AG08395 (cell line): Measurements from ENCODE around the gene PLCB2.

Experiments
- DNase-seq: peaks from one replicate; pipeline ENCODE4 v3.0.0; 2012; ENCODE audit warnings: mixed read lengths, low spot score

PLCB2 gene, protein sequence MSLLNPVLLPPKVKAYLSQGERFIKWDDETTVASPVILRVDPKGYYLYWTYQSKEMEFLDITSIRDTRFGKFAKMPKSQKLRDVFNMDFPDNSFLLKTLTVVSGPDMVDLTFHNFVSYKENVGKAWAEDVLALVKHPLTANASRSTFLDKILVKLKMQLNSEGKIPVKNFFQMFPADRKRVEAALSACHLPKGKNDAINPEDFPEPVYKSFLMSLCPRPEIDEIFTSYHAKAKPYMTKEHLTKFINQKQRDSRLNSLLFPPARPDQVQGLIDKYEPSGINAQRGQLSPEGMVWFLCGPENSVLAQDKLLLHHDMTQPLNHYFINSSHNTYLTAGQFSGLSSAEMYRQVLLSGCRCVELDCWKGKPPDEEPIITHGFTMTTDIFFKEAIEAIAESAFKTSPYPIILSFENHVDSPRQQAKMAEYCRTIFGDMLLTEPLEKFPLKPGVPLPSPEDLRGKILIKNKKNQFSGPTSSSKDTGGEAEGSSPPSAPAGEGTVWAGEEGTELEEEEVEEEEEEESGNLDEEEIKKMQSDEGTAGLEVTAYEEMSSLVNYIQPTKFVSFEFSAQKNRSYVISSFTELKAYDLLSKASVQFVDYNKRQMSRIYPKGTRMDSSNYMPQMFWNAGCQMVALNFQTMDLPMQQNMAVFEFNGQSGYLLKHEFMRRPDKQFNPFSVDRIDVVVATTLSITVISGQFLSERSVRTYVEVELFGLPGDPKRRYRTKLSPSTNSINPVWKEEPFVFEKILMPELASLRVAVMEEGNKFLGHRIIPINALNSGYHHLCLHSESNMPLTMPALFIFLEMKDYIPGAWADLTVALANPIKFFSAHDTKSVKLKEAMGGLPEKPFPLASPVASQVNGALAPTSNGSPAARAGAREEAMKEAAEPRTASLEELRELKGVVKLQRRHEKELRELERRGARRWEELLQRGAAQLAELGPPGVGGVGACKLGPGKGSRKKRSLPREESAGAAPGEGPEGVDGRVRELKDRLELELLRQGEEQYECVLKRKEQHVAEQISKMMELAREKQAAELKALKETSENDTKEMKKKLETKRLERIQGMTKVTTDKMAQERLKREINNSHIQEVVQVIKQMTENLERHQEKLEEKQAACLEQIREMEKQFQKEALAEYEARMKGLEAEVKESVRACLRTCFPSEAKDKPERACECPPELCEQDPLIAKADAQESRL

DNA sequence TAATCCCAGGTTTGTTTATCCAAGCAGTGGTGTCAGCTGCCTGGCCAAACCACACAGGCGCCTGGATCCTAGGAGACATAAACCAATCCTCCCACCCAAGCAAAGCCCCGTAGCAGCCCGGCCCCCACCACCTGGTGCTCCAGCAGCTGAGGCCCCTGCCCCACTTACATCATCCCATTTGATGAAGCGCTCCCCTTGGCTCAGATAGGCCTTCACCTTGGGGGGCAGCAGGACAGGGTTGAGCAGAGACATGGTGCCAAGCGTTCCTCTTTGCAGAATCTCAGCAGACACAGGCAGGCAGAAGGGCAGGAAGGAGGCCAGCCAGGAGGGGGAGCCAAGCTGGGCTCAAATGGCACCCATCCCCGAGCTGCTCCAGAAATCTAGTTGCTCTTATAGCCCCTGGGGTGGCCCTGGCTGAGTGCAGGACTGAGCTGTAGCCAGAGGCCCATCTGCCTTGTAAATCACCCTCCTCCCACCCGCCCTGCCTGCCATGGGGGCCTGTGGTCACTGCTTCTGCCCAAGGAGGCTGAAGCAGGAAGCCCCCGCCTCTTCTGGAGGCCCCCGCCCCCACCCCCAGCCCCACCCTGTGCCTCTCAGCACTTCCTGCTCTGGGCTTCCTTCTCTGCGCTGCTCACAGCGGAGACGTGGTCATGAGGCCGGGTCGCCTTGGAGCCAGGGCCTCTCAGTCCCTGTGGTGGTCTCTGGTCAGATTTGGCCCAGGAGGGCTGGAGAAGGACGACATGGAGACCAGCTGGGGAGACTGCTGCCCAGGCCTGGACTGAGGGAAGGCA is at the start of gene PLCB2:
Gene PLCB2, minus strand, starts transcription at position 515 of the 791 bp plus-strand sequence. Its CDS starts 263 bp downstream, at position 252.
- DNase-seq, result no peak

DNA sequence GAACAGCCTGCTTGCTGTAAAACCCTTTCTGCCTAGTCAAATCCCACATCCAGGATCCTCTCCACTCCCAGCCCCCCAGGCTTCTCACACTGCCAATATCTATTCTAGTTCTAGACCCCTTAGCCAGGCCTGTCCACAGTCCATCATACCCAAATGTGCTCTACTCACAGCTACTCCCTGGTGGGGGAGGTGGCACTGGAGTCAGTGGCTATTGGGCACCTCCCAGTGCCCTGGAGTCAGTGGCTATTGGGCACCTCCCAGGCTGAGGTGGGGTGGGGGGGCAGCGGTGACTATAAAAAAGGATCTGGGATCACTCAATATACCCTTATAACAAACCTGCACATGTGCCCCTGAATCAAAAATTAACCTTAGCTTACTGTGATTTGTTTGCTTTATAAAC is 49.5 kb upstream of the PLCB2 start:
- DNase-seq, result no peak

DNA sequence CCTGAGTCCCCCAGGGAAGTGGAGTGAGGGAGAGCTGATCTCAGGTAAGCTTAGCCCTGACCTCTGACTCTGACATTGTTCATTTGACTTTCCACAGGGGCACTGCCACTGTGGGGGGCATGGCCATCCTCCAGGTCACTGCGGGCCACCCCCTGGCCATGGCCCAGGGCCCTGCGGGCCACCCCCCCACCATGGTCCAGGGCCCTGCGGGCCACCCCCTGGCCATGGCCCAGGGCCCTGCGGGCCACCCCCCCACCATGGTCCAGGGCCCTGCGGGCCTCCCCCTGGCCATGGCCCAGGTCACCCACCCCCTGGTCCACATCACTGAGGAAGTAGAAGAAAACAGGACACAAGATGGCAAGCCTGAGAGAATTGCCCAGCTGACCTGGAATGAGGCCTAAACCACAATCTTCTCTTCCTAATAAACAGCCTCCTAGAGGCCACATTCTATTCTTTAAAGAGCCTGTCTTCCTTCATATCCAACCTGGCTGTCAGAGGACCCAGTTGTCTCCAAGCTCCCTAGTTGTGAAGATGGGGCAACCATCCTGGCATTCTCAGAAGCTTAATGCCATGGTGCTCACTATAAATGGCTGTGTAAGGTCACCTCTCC is 48.3 kb upstream of the PLCB2 start:
- no peak for DNase-seq

DNA sequence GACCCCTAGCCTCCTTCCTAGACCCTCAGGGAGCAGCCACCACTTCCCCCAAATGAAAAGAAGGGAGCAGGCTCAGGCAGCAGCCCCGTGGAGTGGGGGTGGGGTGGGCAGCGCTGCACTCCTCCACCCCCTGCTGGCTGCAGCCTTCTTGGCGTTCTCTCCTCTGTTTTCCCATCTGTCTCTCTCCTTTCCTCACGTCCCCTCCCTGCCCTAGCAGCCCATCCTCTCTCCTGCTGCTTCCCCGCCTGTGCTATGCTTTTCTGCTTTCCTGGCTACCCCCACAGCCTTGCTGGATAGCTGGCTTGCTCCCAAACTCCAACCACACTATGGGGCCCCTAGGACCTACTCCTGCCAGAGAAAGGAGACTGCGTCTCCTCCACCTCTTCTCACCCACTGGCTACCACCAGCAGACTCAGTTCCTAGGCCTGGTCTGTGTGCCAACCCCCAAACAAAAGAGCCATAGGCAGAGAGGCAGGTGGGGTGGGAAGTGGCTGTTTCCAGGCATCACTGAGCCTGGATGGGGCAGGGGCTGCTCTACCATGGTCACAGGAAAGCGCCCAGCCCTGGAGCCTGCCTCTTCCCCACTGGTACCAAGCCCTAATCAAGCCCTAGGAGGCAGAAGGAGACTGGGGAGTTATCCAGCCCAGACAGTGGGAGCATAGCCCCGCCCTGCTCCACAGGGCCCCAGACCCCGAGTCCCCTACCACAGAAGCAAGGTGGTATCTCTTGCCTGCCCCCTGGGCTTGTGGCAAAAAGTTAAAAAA is 46.9 kb upstream of the PLCB2 start:
- peak; percentile 51 for DNase-seq

GRCh38 chr15:40353697-40354096 is 46.0 kb upstream of the PLCB2 start:
- no peak for DNase-seq

- no peak for DNase-seq
Measured at GRCh38 chr15:40352281-40352901, 44.7 kb upstream of the PLCB2 start.

GRCh38 chr15:40349163-40349562 is 41.4 kb upstream of the PLCB2 start:
- no peak for DNase-seq

DNA sequence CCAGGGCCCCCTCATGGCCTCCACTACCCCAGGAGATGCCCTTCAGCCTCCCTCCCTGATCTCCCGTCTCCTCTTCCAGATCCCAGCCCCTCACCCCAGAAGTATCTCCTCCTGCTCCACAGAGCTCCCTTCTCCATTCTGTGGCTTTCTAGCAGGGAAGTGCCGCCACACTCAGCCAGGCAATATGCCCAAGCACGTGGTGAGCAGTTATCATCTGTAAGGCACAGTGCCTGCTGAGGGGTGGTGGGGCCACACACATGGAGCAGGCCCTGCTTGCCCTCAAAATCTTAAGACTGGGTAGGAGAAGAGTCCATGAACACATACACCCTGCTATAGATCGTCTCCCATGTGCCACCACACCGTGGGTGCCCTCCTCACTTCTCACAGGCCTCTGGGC is 40.7 kb upstream of the PLCB2 start:
- no peak for DNase-seq

- no peak for DNase-seq
Measured at GRCh38 chr15:40347559-40348473, 40.1 kb upstream of the PLCB2 start.

DNA sequence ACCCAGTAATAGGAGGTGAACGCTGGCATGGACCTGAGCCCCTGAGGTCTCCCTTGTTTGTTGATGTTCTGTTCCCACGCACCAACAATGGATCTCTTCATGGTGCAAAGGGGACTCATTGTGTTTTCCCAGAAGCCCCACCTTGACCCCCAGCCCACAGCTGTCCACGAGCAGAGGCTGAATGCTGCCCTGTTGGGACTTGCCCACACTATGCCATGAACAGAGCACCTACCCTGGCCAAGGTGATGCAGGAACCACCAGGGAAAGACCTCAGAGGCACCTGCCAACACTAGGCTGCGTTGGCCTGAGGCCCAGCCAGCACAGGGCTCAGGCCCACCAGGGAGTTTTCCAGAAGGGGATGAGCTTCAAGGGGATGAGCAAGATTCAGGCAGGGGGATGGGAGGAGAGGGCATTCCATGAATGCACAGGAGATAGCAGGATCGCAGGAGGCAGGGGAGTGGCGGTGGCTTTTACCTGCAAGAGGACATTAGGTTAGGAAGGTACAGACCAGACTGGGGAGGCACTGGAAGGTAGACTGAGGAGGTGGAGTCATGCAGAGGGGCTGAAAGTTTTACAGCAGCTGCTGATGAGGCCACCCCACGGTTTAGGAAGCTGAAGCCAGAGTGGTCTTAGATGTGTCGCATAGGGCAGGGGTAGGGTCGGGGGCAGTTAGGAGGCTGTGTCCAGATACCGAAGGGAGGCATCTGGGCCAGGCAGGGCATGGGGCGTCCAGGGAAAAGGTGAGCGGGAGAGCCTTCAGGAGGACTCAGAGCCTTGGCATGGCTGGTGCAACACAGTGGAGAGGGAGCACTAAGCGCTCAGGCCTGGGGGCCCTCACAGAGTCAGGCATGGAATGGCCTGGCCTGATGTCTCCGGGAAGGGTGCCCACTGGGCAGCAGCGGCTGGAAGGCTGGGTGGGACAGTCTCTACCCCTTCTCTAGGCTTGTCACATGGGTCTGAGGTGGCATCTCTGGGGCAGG is 39.1 kb upstream of the PLCB2 start:
- DNase-seq, result no peak

GRCh38 chr15:40345867-40346578 is 38.3 kb upstream of the PLCB2 start:
- DNase-seq, result no peak

GRCh38 chr15:40345225-40345866 is 37.6 kb upstream of the PLCB2 start:
- no peak for DNase-seq

GRCh38 chr15:40344631-40345120 is 36.9 kb upstream of the PLCB2 start:
- DNase-seq, result peak; percentile 78

- DNase-seq, result no peak
Measured at GRCh38 chr15:40344217-40344616, 36.5 kb upstream of the PLCB2 start.

- DNase-seq, result peak; percentile 75
Measured at GRCh38 chr15:40343512-40343911, 35.8 kb upstream of the PLCB2 start.
